SU-DHL-6 (cell line): ENCODE measurements around the gene GPR108.

Experiments
- H2AFZ ChIP-seq: fragments of 200-600 bp; sonication (generic); 2 replicates; pipeline ENCODE4 v1.6.1; 2014; ENCODE audit warnings: low read depth, mild to moderate bottlenecking, moderate library complexity, mixed read lengths, antibody characterized with exemption, low read length; ENCODE audit not compliant: severe bottlenecking
- H3F3A ChIP-seq: fragments of 200-600 bp; shearing (Covaris generic); 2 replicates; pipeline ENCODE4 v1.6.0; 2016; ENCODE audit warnings: antibody characterized with exemption, mild to moderate bottlenecking; ENCODE audit not compliant: insufficient read depth
- H3K27ac ChIP-seq: fragments of 200-600 bp; sonication (generic); 2 replicates; pipeline ENCODE4 v1.5.1; 2016; ENCODE audit warnings: low read depth, mild to moderate bottlenecking, low read length, moderate library complexity, mixed read lengths
- H3K27me3 ChIP-seq: fragments of 200-600 bp; sonication (generic), shearing (Covaris generic); 2 replicates; pipeline ENCODE4 v1.6.0; 2014; ENCODE audit warnings: mild to moderate bottlenecking, low read length
- H3K36me3 ChIP-seq: fragments of 200-600 bp; sonication (generic); 2 replicates; pipeline ENCODE4 v1.6.1; 2014; ENCODE audit warnings: mild to moderate bottlenecking, low read length, mixed read lengths
- H3K4me2 ChIP-seq: fragments of 300-600, 200-600 bp; shearing (Covaris generic), sonication (generic); 2 replicates; pipeline ENCODE4 v1.6.0; 2014; ENCODE audit warnings: low read length, low read depth, mild to moderate bottlenecking; ENCODE audit not compliant: poor library complexity, severe bottlenecking
- H3K4me3 ChIP-seq: fragments of 200-600 bp; sonication (generic); 2 replicates; pipeline ENCODE4 v1.5.1; 2014; ENCODE audit warnings: antibody characterized with exemption, low read length, mild to moderate bottlenecking, mixed read lengths; ENCODE audit not compliant: insufficient read depth, poor library complexity, severe bottlenecking
- H3K79me2 ChIP-seq: fragments of 200-600 bp; sonication (generic); 2 replicates; pipeline ENCODE4 v1.6.1; 2014; ENCODE audit warnings: mild to moderate bottlenecking, low read length, moderate library complexity; ENCODE audit not compliant: insufficient read depth
- H3K9ac ChIP-seq: fragments of 200-600 bp; sonication (generic); 2 replicates; pipeline ENCODE4 v1.7.0; 2014; ENCODE audit warnings: mild to moderate bottlenecking, low read length
- H3K9me2 ChIP-seq: fragments of 200-600 bp; sonication (generic); replicated peaks from 2 replicates; pipeline ENCODE4 v1.6.1; 2014; ENCODE audit warnings: low read length; ENCODE audit not compliant: insufficient read depth
- H3K9me3 ChIP-seq: fragments of 200-600 bp; sonication (generic); 2 replicates; pipeline ENCODE4 v1.6.1; 2014; ENCODE audit warnings: low read length, mixed read lengths; ENCODE audit not compliant: insufficient read depth
- H4K20me1 ChIP-seq: fragments of 200-600 bp; sonication (generic); 2 replicates; pipeline ENCODE4 v1.6.1; 2014; ENCODE audit warnings: low read depth, mild to moderate bottlenecking, antibody characterized with exemption, low read length, moderate library complexity, mixed read lengths
- EZH2phosphoT487 ChIP-seq: fragments of 200-600 bp; sonication (generic), shearing (Covaris generic); conservative IDR thresholded peaks from 2 replicates; pipeline ENCODE4 v1.6.1; 2018; ENCODE audit warnings: mild to moderate bottlenecking, antibody characterized with exemption, low read length, moderate library complexity, mixed read lengths
- TF ChIP-seq, protein P1 (sequence below): fragments of 200-600 bp; sonication (generic); IDR thresholded peaks from one replicate; pipeline ENCODE4 v1.5.1; 2017; ENCODE audit warnings: antibody characterized with exemption, mild to moderate bottlenecking, low read length, moderate library complexity; ENCODE audit not compliant: insufficient read depth, poor library complexity, severe bottlenecking

GPR108 gene

DNA sequence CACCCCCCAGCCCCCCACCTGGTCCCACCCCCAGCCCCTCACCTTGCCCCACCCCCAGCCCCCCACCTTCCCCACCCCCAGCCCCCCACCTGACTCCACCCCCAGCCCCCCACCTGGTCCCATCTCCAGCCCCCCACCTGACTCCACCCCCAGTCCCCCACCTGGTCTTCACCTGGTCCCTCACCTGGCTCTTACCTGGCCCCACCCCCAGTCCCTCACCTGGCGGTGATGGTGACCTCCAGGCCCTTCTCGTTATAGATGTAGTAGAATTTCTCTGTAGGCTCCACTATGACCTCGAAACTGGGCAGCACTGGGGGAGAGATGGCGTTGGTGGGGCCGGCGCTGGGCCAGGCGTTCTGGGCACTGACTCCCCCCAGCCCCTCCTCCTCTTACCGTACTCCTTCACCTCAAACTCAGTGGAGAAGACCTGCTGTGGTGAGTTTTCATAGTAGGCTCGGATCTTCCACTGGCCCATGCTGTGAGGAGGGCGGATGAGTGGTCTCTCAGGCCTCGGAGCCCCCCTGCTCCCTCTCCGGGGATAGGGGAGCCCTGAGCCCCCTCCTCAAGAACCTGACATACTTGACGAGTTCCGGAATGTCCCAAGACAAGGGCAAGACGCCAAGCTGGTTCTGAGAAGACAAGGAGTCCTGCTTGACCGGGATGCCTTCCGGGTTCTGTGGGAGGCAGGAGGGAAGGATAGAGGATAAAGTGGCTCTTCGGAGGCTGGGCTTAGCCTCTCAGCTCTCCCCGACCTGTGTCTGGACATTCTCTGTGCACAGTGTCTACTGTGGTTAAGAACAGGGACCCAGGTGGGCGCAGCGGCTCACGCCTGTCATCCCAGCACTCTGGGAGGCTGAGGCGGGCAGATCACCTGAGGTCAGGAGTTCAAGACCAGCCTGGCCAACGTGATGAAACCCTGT is 23.3 kb downstream of the GPR108 start:
- no peaks in the 10 kb centered on the region for H3K27me3 ChIP-seq
- no peak overlapping the region for H3K4me3 ChIP-seq
- no peaks in the 10 kb centered on the region for H3K9me3 ChIP-seq
- no peaks in the 10 kb centered on the region for H4K20me1 ChIP-seq
- H3K9ac ChIP-seq: no peak overlapping the region
- H3K9me2 ChIP-seq: no peaks in the 10 kb centered on the region
- H2AFZ ChIP-seq: no peak overlapping the region
- 0 out of 2 replicates have a peak, but pooled peaks cover 4% of the 10 kb centered on the region for H3F3A ChIP-seq
- TF ChIP-seq EZH2phosphoT487: no peak
- H3K36me3 ChIP-seq: no peaks in the 10 kb centered on the region
- no peak overlapping the region for H3K4me2 ChIP-seq
- no peaks in the 10 kb centered on the region for H3K79me2 ChIP-seq
- H3K27ac ChIP-seq: no peak overlapping the region

DNA sequence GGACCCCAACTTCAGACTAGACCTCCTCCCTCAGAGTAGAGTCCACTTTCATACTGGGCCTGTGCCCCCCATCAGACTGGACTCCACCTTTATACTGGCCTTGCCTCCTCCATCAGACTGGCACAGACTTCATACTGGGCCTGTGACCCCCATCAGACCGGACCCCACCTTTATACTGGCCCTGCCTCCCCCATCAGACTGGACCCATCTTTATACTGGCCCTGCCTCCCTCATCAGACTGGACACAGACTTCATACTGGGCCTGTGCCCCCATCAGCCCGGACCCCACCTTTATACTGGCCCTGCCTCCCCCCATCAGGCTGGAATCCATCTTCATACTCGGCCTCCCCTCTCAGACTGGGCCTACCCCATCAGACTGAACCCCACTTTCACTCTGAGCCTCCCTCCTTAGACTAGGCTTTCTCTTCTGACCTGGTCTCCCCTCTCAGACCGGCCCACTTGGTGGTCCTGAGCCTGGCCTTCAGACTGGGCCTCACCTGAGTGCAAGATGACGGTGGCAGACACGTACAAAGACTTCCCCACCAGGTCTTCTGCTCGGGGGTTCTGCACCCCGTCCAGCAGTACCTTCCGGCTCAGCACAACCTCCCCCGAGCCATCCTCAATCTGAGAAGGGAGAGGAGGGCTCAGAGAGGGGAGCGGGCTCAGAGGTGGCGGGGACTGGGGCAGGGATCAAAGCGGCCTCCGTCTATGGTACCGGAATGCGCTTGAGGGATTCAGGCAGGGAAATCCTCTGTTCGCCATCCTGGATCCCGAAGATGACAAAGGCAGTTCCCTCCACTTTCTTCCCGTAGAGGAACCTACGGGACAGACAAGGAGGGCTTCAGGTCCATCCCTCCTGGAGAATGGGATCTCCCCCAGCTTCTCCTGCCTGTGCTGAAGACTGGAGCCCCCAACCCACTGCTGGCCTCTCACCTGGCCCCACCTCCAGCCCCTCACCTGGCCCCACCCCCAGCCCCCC is 24.4 kb downstream of the GPR108 start:
- Histone ChIP-seq H3K79me2 (no peaks in the 10 kb centered on the region), H3K4me3 (no peak overlapping the region), H3K9ac (no peak overlapping the region), H3K27me3 (no peaks in the 10 kb centered on the region), H3K36me3 (no peaks in the 10 kb centered on the region), H3K9me3 (no peaks in the 10 kb centered on the region), H3K27ac (no peak overlapping the region), H3F3A (0 out of 2 replicates have a peak, but pooled peaks cover 4% of the 10 kb centered on the region), H2AFZ (no peak overlapping the region), H3K9me2 (no peaks in the 10 kb centered on the region), H4K20me1 (no peaks in the 10 kb centered on the region), H3K4me2 (no peak overlapping the region)
- TF ChIP-seq EZH2phosphoT487: no peak
- TF ChIP-seq, protein P1, sequence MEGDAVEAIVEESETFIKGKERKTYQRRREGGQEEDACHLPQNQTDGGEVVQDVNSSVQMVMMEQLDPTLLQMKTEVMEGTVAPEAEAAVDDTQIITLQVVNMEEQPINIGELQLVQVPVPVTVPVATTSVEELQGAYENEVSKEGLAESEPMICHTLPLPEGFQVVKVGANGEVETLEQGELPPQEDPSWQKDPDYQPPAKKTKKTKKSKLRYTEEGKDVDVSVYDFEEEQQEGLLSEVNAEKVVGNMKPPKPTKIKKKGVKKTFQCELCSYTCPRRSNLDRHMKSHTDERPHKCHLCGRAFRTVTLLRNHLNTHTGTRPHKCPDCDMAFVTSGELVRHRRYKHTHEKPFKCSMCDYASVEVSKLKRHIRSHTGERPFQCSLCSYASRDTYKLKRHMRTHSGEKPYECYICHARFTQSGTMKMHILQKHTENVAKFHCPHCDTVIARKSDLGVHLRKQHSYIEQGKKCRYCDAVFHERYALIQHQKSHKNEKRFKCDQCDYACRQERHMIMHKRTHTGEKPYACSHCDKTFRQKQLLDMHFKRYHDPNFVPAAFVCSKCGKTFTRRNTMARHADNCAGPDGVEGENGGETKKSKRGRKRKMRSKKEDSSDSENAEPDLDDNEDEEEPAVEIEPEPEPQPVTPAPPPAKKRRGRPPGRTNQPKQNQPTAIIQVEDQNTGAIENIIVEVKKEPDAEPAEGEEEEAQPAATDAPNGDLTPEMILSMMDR: no peak

DNA sequence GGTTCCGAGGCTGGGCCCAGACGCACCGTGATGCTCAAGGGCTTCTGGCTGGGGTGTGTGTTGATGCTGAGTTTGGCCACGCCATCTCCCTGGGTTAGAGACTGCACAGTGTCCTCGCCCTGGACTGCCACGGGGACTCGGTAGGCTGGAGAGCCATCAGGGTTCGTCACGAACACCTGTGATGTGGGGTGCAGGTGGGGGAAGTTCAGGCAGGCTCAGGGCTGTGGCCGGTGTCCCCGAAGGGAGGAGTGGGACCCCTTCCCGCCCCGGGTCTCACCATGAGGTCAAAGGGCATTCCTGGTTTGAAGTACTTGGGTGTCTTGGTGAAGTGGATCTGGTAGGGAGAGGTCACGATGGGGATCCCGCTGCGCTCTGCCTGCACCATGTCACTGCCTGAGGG is 25.1 kb downstream of the GPR108 start:
- Histone ChIP-seq H3K9me3 (no peaks in the 10 kb centered on the region), H3K4me3 (no peak overlapping the region), H3K27me3 (no peaks in the 10 kb centered on the region), H3K9me2 (no peaks in the 10 kb centered on the region), H3K79me2 (no peaks in the 10 kb centered on the region), H2AFZ (no peak overlapping the region), H3K9ac (no peak overlapping the region), H3K4me2 (no peak overlapping the region), H4K20me1 (no peaks in the 10 kb centered on the region), H3F3A (0 out of 2 replicates have a peak, but pooled peaks cover 4% of the 10 kb centered on the region), H3K36me3 (no peaks in the 10 kb centered on the region), H3K27ac (no peak overlapping the region)
- TF ChIP-seq EZH2phosphoT487: no peak
- TF ChIP-seq, protein P1: no peak
